ENCODE measurements around the gene ARRB2. TPM values are rescaled to one million over a fixed set of nuclear protein-coding genes. Genes with fewer than 3 reads are reported as not detected.

The ARRB2 gene
- total and polyA plus RNA-seq, 2 experiments from 2014 or later: 37.3 to 45.0 TPM

GRCh38 chr17:4667166-4667565, 43.3 kb upstream of the ARRB2 start:
- TF ChIP-seq ZNF462 (CRISPR knock-in tag; IDR thresholded peaks at IDR 0.05): no peak
- no peak for TF ChIP-seq CREB1 (CRISPR knock-in tag; IDR thresholded peaks at IDR 0.05; ENCODE audit: low read depth)
- no peak for TF ChIP-seq REST (IDR thresholded peaks at IDR 0.05; ENCODE audit: unreplicated experiment)
- TF ChIP-seq EZH2phosphoT487 (IDR thresholded peaks at IDR 0.05; ENCODE audit: unreplicated experiment): no peak
- TF ChIP-seq EZH2 (IDR thresholded peaks at IDR 0.05; ENCODE audit: low read depth, unreplicated experiment): no peak
- TF ChIP-seq CTCF (conservative IDR thresholded peaks at IDR 0.05; ENCODE audit: low read depth in 2 of 2): no peak
- no peak for TF ChIP-seq NANOG (IDR thresholded peaks at IDR 0.05; ENCODE audit: borderline replicate concordance)
- no peak for TF ChIP-seq ZNF331 (CRISPR knock-in tag; IDR thresholded peaks at IDR 0.05; ENCODE audit: low read depth)
- TF ChIP-seq STAT1 (IDR thresholded peaks at IDR 0.05; ENCODE audit: unreplicated experiment): no peak
- TF ChIP-seq POLR2AphosphoS5 (IDR thresholded peaks at IDR 0.05; ENCODE audit: low read depth): no peak
- TF ChIP-seq JUNB (IDR thresholded peaks at IDR 0.05; ENCODE audit: unreplicated experiment): no peak
- TF ChIP-seq ZNF114 (CRISPR knock-in tag; IDR thresholded peaks at IDR 0.05): no peak
- no peak for TF ChIP-seq ETS1 (IDR thresholded peaks at IDR 0.05)
- Histone ChIP-seq H2AFZ (no peak overlapping the region), H3K79me2 (replicated peaks; ENCODE audit: insufficient read depth) (no peaks in the 10 kb centered on the region), H3K27ac (ENCODE audit: low read depth) (no peak overlapping the region), H4K20me1 (replicated peaks; ENCODE audit: insufficient read depth) (0 out of 2 replicates have a peak, but pooled peaks cover 5% of the 10 kb centered on the region), H3F3A (replicated peaks; ENCODE audit: low read depth) (no peaks in the 10 kb centered on the region; the same call in none of the 2 replicates), H3K4me2 (no peak overlapping the region), H3K4me1 (ENCODE audit: insufficient read depth) (peaks cover 10% of the 10 kb centered on the region), H3K4me3 (no peak overlapping the region), H3K36me3 (ENCODE audit: insufficient read depth) (peaks cover 4% of the 10 kb centered on the region; the same call in 1 of the 2 replicates), H3K9me2 (ENCODE audit: insufficient read depth) (no peaks in the 10 kb centered on the region), H3K27me3 (ENCODE audit: insufficient read depth) (no peaks in the 10 kb centered on the region)
- peaks cover 18% of the 10 kb centered on the region for H3K4me1 Mint-ChIP-seq
- DNase-seq (ENCODE audit: low spot score): no peak
- H3K36me3 Mint-ChIP-seq (ENCODE audit: low read depth): peaks cover 25% of the 10 kb centered on the region
- no peaks in the 10 kb centered on the region; the same call in 2 of the 3 replicates for H3K9me3 Mint-ChIP-seq
- H3K4me3 Mint-ChIP-seq: no peak overlapping the region
- no peak for ATAC-seq
- H3K27ac Mint-ChIP-seq: no peak overlapping the region
- peaks cover 3% of the 10 kb centered on the region for H3K27me3 Mint-ChIP-seq (ENCODE audit: insufficient read depth, low read depth, poor library complexity)
